Activated CD4-positive, alpha-beta memory T cell treated with anti-CD3 and anti-CD28 coated beads for 36 hours (primary cell): ENCODE measurements around the gene NCKAP5. TPM values are rescaled to one million over a fixed set of nuclear protein-coding genes. Genes with fewer than 3 reads are reported as not detected.

Source experiments
- CTCF ChIA-PET: fragments of 350-600 bp; sonication (Branson Sonifier 250); formaldehyde crosslinking; loops from one replicate; lab custom pipeline; 2021; ENCODE audit warnings: antibody characterized with exemption, inconsistent platforms; lab: Charles Lee
- POLR2A ChIA-PET: fragments of 350-600 bp; sonication (Branson Sonifier 250); formaldehyde crosslinking; loops from one replicate; lab custom pipeline; 2021; ENCODE audit warnings: antibody characterized with exemption; lab: Charles Lee
- DNase-seq: peaks from one replicate; pipeline ENCODE4 v3.0.0-alpha.2; 2020
- H3K27ac Mint-ChIP-seq: one replicate; pipeline ENCODE4 v1.8.0; 2021; ENCODE audit warnings: mixed read lengths
- H3K27me3 Mint-ChIP-seq: one replicate; pipeline ENCODE4 v1.8.0; 2021; ENCODE audit warnings: mixed read lengths
- H3K36me3 Mint-ChIP-seq: one replicate; pipeline ENCODE4 v1.8.0; 2021; ENCODE audit warnings: mixed read lengths
- H3K4me1 Mint-ChIP-seq: one replicate; pipeline ENCODE4 v1.8.0; 2021; ENCODE audit warnings: low read depth, mixed read lengths
- H3K4me3 Mint-ChIP-seq: one replicate; pipeline ENCODE4 v1.8.0; 2021; ENCODE audit warnings: mild to moderate bottlenecking, mixed read lengths
- H3K9me3 Mint-ChIP-seq: one replicate; pipeline ENCODE4 v1.8.0; 2021; ENCODE audit warnings: mixed read lengths
- intact Hi-C: fragments of 100-400 bp; cut with micrococcal nuclease; formaldehyde crosslinking; loops from one replicate; pipeline ENCODE4 v1.15.1; 2023
- total RNA-seq, 2 experiments: library from RNA; stranded (reverse); gene quantifications; one replicate each; pipeline ENCODE4 v1.2.3, GENCODE V29; 2021

Gene NCKAP5
- total RNA-seq, 2 experiments from 2014 or later = not detected

DNA sequence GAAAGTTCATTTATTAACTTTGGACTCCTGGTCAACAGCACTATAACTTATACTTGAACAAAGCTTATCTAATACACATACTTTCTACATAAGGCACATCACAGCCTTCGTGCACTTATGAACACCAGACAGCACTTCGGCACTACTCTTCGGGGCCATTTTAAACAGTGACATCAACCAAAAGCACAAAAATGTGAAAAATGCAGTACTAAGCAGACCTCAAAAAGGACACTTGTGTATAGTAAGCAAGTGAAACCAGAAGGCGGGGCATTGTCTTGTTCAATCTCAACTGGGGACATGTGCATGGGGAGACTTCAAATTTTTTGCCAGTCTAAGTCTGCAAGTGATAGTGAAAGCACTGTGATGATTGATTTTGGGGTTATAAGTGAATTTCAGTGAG is 163.0 kb downstream of the NCKAP5 start:
- Mint-ChIP-seq H3K27ac (no peak overlapping the region), H3K9me3 (no peaks in the 10 kb centered on the region), H3K4me1 (no peaks in the 10 kb centered on the region), H3K4me3 (no peak overlapping the region), H3K27me3 (no peaks in the 10 kb centered on the region), H3K36me3 (no peaks in the 10 kb centered on the region)
- ChIA-PET POLR2A (no interaction called here), CTCF (no interaction called here)
- intact Hi-C loops = no loop called here
- DNase-seq = no peak

GRCh38 chr2:133400411-133400810 is 167.9 kb downstream of the NCKAP5 start:
- no peaks in the 10 kb centered on the region for H3K9me3 Mint-ChIP-seq
- H3K27ac Mint-ChIP-seq = no peak overlapping the region
- ChIA-PET CTCF (no interaction called here), POLR2A (no interaction called here)
- H3K4me1 Mint-ChIP-seq = no peaks in the 10 kb centered on the region
- no peaks in the 10 kb centered on the region for H3K27me3 Mint-ChIP-seq
- DNase-seq = no peak
- no peaks in the 10 kb centered on the region for H3K36me3 Mint-ChIP-seq
- H3K4me3 Mint-ChIP-seq = no peak overlapping the region
- intact Hi-C loops = no loop called here

DNA sequence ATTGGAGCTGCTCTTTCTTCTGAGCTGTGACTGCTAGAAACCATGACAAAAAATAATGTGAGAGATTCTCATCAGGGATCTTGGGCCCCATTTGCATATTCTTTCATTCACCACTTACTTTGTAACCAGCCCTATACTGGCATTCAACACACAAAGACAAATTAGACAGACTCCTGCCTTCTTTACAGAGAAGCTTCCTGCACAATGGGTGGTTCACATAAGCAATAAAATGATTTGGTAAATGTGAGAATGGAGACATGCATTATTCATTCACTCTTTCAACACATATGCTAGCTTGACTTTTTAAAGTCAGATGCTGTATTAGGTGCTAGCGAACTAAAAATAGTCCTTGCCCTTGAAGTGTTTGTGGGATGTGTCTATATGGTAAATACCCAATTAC is 174.4 kb downstream of the NCKAP5 start:
- H3K27me3 Mint-ChIP-seq = no peaks in the 10 kb centered on the region
- H3K4me3 Mint-ChIP-seq = no peak overlapping the region
- POLR2A ChIA-PET = no interaction called here
- no peak for DNase-seq
- no peaks in the 10 kb centered on the region for H3K36me3 Mint-ChIP-seq
- peaks cover 2% of the 10 kb centered on the region for H3K9me3 Mint-ChIP-seq
- H3K4me1 Mint-ChIP-seq = no peaks in the 10 kb centered on the region
- intact Hi-C loops = no loop called here
- no peak overlapping the region for H3K27ac Mint-ChIP-seq
- CTCF ChIA-PET = no interaction called here

GRCh38 chr2:133390156-133390555 is 178.1 kb downstream of the NCKAP5 start:
- H3K9me3 Mint-ChIP-seq = peaks cover 8% of the 10 kb centered on the region
- no peak overlapping the region for H3K4me3 Mint-ChIP-seq
- no peaks in the 10 kb centered on the region for H3K27me3 Mint-ChIP-seq
- ChIA-PET POLR2A (no interaction called here), CTCF (no interaction called here)
- no peaks in the 10 kb centered on the region for H3K36me3 Mint-ChIP-seq
- no peaks in the 10 kb centered on the region for H3K4me1 Mint-ChIP-seq
- intact Hi-C loops = no loop called here
- no peak for DNase-seq
- H3K27ac Mint-ChIP-seq = no peak overlapping the region

GRCh38 chr2:133389569-133389968 is 178.7 kb downstream of the NCKAP5 start:
- Mint-ChIP-seq H3K27ac (no peak overlapping the region), H3K27me3 (no peaks in the 10 kb centered on the region), H3K4me3 (no peak overlapping the region), H3K36me3 (no peaks in the 10 kb centered on the region), H3K9me3 (peaks cover 8% of the 10 kb centered on the region), H3K4me1 (no peaks in the 10 kb centered on the region)
- DNase-seq = no peak
- intact Hi-C loops = no loop called here
- CTCF ChIA-PET = no interaction called here
- POLR2A ChIA-PET = no interaction called here

- DNase-seq = no peak
- Mint-ChIP-seq H3K36me3 (no peaks in the 10 kb centered on the region), H3K4me3 (no peak overlapping the region), H3K4me1 (no peaks in the 10 kb centered on the region), H3K27ac (no peak overlapping the region), H3K27me3 (no peaks in the 10 kb centered on the region), H3K9me3 (peaks cover 8% of the 10 kb centered on the region)
- POLR2A ChIA-PET = no interaction called here
- CTCF ChIA-PET = no interaction called here
- intact Hi-C loops = no loop called here
Measured at GRCh38 chr2:133382566-133382965, 185.7 kb downstream of the NCKAP5 start.

- DNase-seq = no peak
- CTCF ChIA-PET = no interaction called here
- H3K36me3 Mint-ChIP-seq = no peaks in the 10 kb centered on the region
Measured at GRCh38 chr2:133380991-133381390, 187.3 kb downstream of the NCKAP5 start.

DNA sequence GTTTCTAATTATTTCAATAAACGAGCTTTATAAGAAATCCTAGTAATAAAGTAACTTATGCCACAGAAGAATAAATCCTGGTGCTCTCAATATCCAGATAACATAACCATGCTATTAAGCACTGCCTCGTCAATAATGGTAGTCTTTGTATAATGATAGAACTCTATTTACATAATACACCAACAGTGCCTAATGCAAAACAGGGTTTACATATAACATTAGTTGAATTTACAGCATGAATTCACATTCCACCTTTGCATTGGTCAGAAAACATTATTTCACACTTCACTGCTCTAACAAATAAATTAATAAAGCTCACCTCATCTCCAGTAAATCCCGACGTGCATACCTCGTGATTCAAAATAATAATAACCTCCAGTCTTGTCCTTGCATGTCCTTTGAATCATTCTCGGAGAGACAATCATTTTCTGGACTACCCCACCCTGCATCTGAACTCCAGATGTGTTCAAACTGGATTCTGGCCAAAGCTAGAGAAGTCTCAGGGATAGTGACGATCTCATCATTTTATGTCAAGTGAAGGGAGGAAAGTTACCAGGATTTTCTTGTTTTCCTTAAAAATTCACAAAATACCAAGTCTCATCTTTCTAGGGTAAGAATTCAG is 189.2 kb downstream of the NCKAP5 start:
- Mint-ChIP-seq H3K36me3 (no peaks in the 10 kb centered on the region), H3K4me1 (no peaks in the 10 kb centered on the region), H3K27me3 (no peaks in the 10 kb centered on the region), H3K27ac (no peak overlapping the region), H3K4me3 (no peak overlapping the region), H3K9me3 (peaks cover 3% of the 10 kb centered on the region)
- CTCF ChIA-PET = no interaction called here
- no peak for DNase-seq
- intact Hi-C loops = no loop called here
- POLR2A ChIA-PET = no interaction called here

More at GRCh38 chr2:133380991-133381390, 187.3 kb downstream of the NCKAP5 start:
- intact Hi-C loops = no loop called here
- H3K9me3 Mint-ChIP-seq = peaks cover 3% of the 10 kb centered on the region
- H3K27me3 Mint-ChIP-seq = no peaks in the 10 kb centered on the region
- H3K27ac Mint-ChIP-seq = no peak overlapping the region
- POLR2A ChIA-PET = no interaction called here
- H3K4me1 Mint-ChIP-seq = no peaks in the 10 kb centered on the region
- no peak overlapping the region for H3K4me3 Mint-ChIP-seq

DNA sequence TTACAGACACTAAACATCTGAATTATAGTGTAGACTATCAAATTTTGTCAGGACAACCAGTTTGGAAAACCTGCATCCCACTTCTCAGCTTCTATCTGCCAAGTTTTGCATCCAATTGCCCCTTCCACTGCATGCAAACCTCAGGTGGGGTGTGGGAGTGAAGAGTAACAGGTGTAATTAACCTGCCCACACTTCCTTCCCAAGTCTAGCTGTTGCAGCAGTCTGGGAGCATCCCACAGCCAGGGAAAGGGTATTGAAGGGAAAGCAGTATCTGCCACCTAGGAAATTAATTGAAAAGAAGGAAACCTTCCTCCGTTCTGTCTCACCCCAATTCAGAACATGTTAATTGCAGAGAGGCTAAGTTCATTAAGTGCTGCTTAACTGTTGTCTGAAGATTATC is 189.9 kb downstream of the NCKAP5 start:
- Mint-ChIP-seq H3K4me1 (no peaks in the 10 kb centered on the region), H3K4me3 (no peak overlapping the region), H3K36me3 (no peaks in the 10 kb centered on the region), H3K27ac (no peak overlapping the region), H3K9me3 (peaks cover 3% of the 10 kb centered on the region), H3K27me3 (no peaks in the 10 kb centered on the region)
- intact Hi-C loops = no loop called here
- DNase-seq = no peak
- ChIA-PET CTCF (no interaction called here), POLR2A (no interaction called here)

- no peak for DNase-seq
- ChIA-PET POLR2A (no interaction called here), CTCF (no interaction called here)
- H3K27ac Mint-ChIP-seq = no peak overlapping the region
- intact Hi-C loops = no loop called here
- no peaks in the 10 kb centered on the region for H3K36me3 Mint-ChIP-seq
- H3K27me3 Mint-ChIP-seq = no peaks in the 10 kb centered on the region
- H3K9me3 Mint-ChIP-seq = peaks cover 3% of the 10 kb centered on the region
- H3K4me1 Mint-ChIP-seq = no peaks in the 10 kb centered on the region
- no peak overlapping the region for H3K4me3 Mint-ChIP-seq
Measured at GRCh38 chr2:133377599-133377998, 190.7 kb downstream of the NCKAP5 start.

GRCh38 chr2:133377021-133377481 is 191.2 kb downstream of the NCKAP5 start:
- H3K27me3 Mint-ChIP-seq = no peaks in the 10 kb centered on the region
- ChIA-PET POLR2A (no interaction called here), CTCF (interaction anchor here (0.8 kb wide), 1 partner anchor 17 kb away, joined by 3 read pairs; no protein-coding TSS in a partner anchor)
- H3K4me1 Mint-ChIP-seq = no peaks in the 10 kb centered on the region
- H3K27ac Mint-ChIP-seq = no peak overlapping the region
- H3K4me3 Mint-ChIP-seq = no peak overlapping the region
- no peaks in the 10 kb centered on the region for H3K36me3 Mint-ChIP-seq
- H3K9me3 Mint-ChIP-seq = peaks cover 3% of the 10 kb centered on the region
- DNase-seq = no peak
- intact Hi-C loops = no loop called here

GRCh38 chr2:133374781-133375180 is 193.5 kb downstream of the NCKAP5 start:
- Mint-ChIP-seq H3K4me3 (no peak overlapping the region), H3K9me3 (no peaks in the 10 kb centered on the region), H3K4me1 (no peaks in the 10 kb centered on the region), H3K27ac (no peak overlapping the region), H3K36me3 (no peaks in the 10 kb centered on the region), H3K27me3 (no peaks in the 10 kb centered on the region)
- intact Hi-C loops = no loop called here
- ChIA-PET CTCF (no interaction called here), POLR2A (no interaction called here)
- no peak for DNase-seq

DNA sequence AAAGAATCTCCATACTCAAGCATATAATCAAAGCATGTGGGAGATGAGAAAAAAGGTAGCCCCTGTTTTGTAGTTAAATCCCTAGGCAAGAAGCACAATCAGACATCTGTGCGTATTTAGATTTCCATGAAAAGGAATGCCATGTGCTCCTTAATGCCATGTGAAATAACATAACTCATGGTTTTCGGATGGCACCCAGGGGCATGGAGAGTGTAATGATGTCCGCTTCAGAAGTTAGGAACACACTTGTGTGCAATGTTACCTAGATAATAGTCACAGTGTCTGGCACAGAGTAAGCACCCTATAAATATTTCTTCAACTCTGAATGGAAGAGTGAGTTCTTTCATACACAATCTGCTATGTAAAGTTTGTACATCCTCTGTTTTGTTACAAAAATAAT is 197.0 kb downstream of the NCKAP5 start:
- Mint-ChIP-seq H3K4me3 (no peak overlapping the region), H3K27ac (no peak overlapping the region), H3K9me3 (no peaks in the 10 kb centered on the region), H3K27me3 (no peaks in the 10 kb centered on the region), H3K4me1 (no peaks in the 10 kb centered on the region), H3K36me3 (no peaks in the 10 kb centered on the region)
- DNase-seq = no peak
- intact Hi-C loops = no loop called here
- CTCF ChIA-PET = no interaction called here
- POLR2A ChIA-PET = no interaction called here
